ENCODE results near the gene TLE5.

TLE5 gene

DNA sequence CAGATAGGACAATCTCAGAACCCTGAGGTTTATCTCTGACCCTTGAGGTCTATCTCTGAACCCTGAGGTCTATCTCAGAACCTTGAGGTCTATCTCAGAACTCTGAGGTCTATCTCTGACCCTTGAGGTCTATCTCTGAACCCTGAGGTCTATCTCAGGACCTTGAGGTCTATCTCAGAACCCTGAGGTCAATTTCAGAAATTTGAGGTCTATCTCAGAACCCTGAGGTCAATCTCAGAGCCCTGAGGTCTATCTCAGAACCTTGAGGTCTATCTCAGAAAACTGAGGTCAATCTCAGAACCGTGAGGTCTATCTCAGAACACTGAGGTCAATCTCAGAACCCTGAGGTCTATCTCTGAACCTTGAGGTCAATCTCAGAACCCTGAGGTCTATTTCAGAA is 35.5 kb downstream of the TLE5 start:
- TF ChIP-seq, protein P1, sequence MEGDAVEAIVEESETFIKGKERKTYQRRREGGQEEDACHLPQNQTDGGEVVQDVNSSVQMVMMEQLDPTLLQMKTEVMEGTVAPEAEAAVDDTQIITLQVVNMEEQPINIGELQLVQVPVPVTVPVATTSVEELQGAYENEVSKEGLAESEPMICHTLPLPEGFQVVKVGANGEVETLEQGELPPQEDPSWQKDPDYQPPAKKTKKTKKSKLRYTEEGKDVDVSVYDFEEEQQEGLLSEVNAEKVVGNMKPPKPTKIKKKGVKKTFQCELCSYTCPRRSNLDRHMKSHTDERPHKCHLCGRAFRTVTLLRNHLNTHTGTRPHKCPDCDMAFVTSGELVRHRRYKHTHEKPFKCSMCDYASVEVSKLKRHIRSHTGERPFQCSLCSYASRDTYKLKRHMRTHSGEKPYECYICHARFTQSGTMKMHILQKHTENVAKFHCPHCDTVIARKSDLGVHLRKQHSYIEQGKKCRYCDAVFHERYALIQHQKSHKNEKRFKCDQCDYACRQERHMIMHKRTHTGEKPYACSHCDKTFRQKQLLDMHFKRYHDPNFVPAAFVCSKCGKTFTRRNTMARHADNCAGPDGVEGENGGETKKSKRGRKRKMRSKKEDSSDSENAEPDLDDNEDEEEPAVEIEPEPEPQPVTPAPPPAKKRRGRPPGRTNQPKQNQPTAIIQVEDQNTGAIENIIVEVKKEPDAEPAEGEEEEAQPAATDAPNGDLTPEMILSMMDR (IDR thresholded peaks at IDR 0.05; ENCODE audit: insufficient read depth, low read length, poor library complexity, severe bottlenecking) = no peak
- no peak for TF ChIP-seq EZH2phosphoT487 (conservative IDR thresholded peaks at IDR 0.05; ENCODE audit: low read length)
- Histone ChIP-seq H4K20me1 (ENCODE audit: low read depth, low read length) (no peaks in the 10 kb centered on the region), H3K9me3 (ENCODE audit: insufficient read depth, low read length) (no peaks in the 10 kb centered on the region), H3F3A (ENCODE audit: insufficient read depth) (no peaks in the 10 kb centered on the region), H3K36me3 (ENCODE audit: low read length) (no peaks in the 10 kb centered on the region), H3K9me2 (replicated peaks; ENCODE audit: insufficient read depth, low read length) (no peaks in the 10 kb centered on the region), H3K4me3 (ENCODE audit: insufficient read depth, low read length, poor library complexity, severe bottlenecking) (no peak overlapping the region), H3K4me2 (ENCODE audit: low read depth, low read length, poor library complexity, severe bottlenecking) (no peak overlapping the region), H3K27me3 (ENCODE audit: low read length) (no peaks in the 10 kb centered on the region), H2AFZ (ENCODE audit: low read depth, low read length, severe bottlenecking) (no peak overlapping the region), H3K79me2 (ENCODE audit: insufficient read depth, low read length) (no peaks in the 10 kb centered on the region), H3K27ac (ENCODE audit: low read depth, low read length) (no peak overlapping the region), H3K9ac (ENCODE audit: low read length) (no peak overlapping the region)

DNA sequence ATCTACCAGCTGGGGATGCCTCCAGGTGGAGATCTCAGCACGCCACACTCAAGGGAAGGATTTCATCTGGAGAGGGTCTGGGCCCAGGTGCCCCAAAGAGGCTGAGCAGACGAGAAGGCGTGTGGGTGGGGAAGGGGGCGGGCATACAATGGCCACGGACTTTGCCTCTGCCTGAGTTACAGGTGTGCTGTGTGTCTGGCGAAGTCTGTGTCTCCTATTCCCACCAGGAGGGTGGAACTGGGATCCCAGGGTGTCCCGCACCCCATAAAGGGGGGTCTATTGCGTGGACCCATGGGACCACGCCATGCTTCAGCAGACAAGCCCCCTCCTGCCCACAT is 36.8 kb downstream of the TLE5 start:
- Histone ChIP-seq H3K27me3 (ENCODE audit: low read length) (no peaks in the 10 kb centered on the region), H2AFZ (ENCODE audit: low read depth, low read length, severe bottlenecking) (no peak overlapping the region), H3K4me3 (ENCODE audit: insufficient read depth, low read length, poor library complexity, severe bottlenecking) (no peak overlapping the region), H3K9me2 (replicated peaks; ENCODE audit: insufficient read depth, low read length) (no peaks in the 10 kb centered on the region), H3K36me3 (ENCODE audit: low read length) (no peaks in the 10 kb centered on the region), H3K9ac (ENCODE audit: low read length) (no peak overlapping the region), H3F3A (ENCODE audit: insufficient read depth) (no peaks in the 10 kb centered on the region), H3K79me2 (ENCODE audit: insufficient read depth, low read length) (no peaks in the 10 kb centered on the region), H3K4me2 (ENCODE audit: low read depth, low read length, poor library complexity, severe bottlenecking) (no peak overlapping the region), H3K9me3 (ENCODE audit: insufficient read depth, low read length) (no peaks in the 10 kb centered on the region), H3K27ac (ENCODE audit: low read depth, low read length) (no peak overlapping the region), H4K20me1 (ENCODE audit: low read depth, low read length) (no peaks in the 10 kb centered on the region)
- TF ChIP-seq, protein P1 (IDR thresholded peaks at IDR 0.05; ENCODE audit: insufficient read depth, low read length, poor library complexity, severe bottlenecking) = no peak
- TF ChIP-seq EZH2phosphoT487 (conservative IDR thresholded peaks at IDR 0.05; ENCODE audit: low read length) = no peak

DNA sequence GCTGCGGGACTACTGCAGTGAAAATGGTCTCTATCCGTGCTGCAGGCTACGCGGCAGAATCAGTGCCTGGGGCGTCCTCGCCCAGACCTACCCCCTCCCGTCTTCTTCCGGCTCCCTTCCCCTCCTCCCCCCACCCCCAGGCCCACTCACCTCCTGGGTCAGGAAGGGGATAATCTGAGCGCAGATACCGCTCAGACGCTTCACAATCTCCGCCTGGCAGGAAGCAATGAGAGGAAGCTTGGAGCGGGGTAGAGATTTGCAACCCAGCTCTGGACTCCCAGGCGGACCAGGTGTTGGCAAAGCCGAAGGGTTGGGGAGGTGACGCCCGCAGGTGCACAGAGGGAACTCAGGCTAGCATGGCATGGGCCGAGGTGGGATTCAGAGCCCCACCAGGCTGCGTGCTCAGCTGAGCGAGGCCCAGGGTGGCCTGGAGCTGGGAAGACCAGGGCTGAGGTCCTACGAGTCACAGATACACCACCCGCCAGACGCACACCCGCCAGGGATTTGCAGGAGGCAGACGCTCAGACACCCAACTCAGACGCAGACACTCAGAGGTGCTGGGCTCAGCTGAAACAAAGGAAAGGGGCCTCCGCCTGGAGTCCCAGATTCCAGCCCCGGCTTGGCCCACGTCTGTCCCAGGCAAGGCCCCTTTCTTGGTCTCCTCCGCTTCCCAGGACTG is 37.3 kb downstream of the TLE5 start:
- no peak overlapping the region for H3K27ac ChIP-seq (ENCODE audit: low read depth, low read length)
- H3K9me3 ChIP-seq (ENCODE audit: insufficient read depth, low read length) = no peaks in the 10 kb centered on the region
- H3K9ac ChIP-seq (ENCODE audit: low read length) = no peak overlapping the region
- H3K9me2 ChIP-seq (replicated peaks; ENCODE audit: insufficient read depth, low read length) = no peaks in the 10 kb centered on the region
- no peaks in the 10 kb centered on the region for H3K27me3 ChIP-seq (ENCODE audit: low read length)
- H3K36me3 ChIP-seq (ENCODE audit: low read length) = no peaks in the 10 kb centered on the region
- H3K4me2 ChIP-seq (ENCODE audit: low read depth, low read length, poor library complexity, severe bottlenecking) = no peak overlapping the region
- no peak overlapping the region for H3K4me3 ChIP-seq (ENCODE audit: insufficient read depth, low read length, poor library complexity, severe bottlenecking)
- no peaks in the 10 kb centered on the region for H3K79me2 ChIP-seq (ENCODE audit: insufficient read depth, low read length)
- H4K20me1 ChIP-seq (ENCODE audit: low read depth, low read length) = no peaks in the 10 kb centered on the region
- no peak for TF ChIP-seq EZH2phosphoT487 (conservative IDR thresholded peaks at IDR 0.05; ENCODE audit: low read length)
- TF ChIP-seq, protein P1 (IDR thresholded peaks at IDR 0.05; ENCODE audit: insufficient read depth, low read length, poor library complexity, severe bottlenecking) = no peak
- H3F3A ChIP-seq (ENCODE audit: insufficient read depth) = no peaks in the 10 kb centered on the region
- H2AFZ ChIP-seq (ENCODE audit: low read depth, low read length, severe bottlenecking) = no peak overlapping the region

Measured in SU-DHL-6 (cell line).